Karpas-422 (cell line): Measurements from ENCODE around the gene RPL41. TPM values are rescaled to one million over a fixed set of nuclear protein-coding genes. Genes with fewer than 3 reads are reported as not detected.
"Not testable (repeated sequence)": the region's sequence is repeated elsewhere in the genome, so short reads cannot be mapped to it uniquely, and the experiment has no call there.

ENCODE experiments used
- DNase-seq: peaks from one replicate; pipeline ENCODE4 v3.0.0-alpha.2; 2015
- H2AFZ ChIP-seq: fragments of 200-600 bp; sonication (generic); 2 replicates; pipeline ENCODE4 v1.6.1; 2014; ENCODE audit warnings: antibody characterized with exemption, low read length, mixed read lengths
- H3K27ac ChIP-seq: fragments of 200-600 bp; sonication (generic); 2 replicates; pipeline ENCODE4 v1.5.1; 2014; ENCODE audit warnings: mild to moderate bottlenecking, low read length, moderate library complexity
- H3K27me3 ChIP-seq: fragments of 200-600 bp; sonication (generic); 2 replicates; pipeline ENCODE4 v1.6.1; 2014; ENCODE audit warnings: low read length, mixed read lengths
- H3K36me3 ChIP-seq: fragments of 200-600 bp; sonication (generic); 2 replicates; pipeline ENCODE4 v1.6.1; 2014; ENCODE audit warnings: low read length, mixed read lengths; ENCODE audit not compliant: insufficient read depth
- H3K4me1 ChIP-seq: fragments of 200-600 bp; sonication (generic); 2 replicates; pipeline ENCODE4 v1.6.1; 2014; ENCODE audit warnings: mild to moderate bottlenecking, low read length, mixed read lengths
- H3K4me2 ChIP-seq: fragments of 200-600 bp; sonication (generic); 2 replicates; pipeline ENCODE4 v1.6.1; 2014; ENCODE audit warnings: low read length, low read depth, mild to moderate bottlenecking; ENCODE audit not compliant: poor library complexity, severe bottlenecking
- H3K4me3 ChIP-seq: fragments of 200-600 bp; sonication (generic); 2 replicates; pipeline ENCODE4 v1.5.1; 2014; ENCODE audit warnings: mild to moderate bottlenecking, antibody characterized with exemption, low read length, mixed read lengths
- H3K79me2 ChIP-seq: fragments of 200-600 bp; sonication (generic); 2 replicates; pipeline ENCODE4 v1.6.1; 2014; ENCODE audit warnings: mild to moderate bottlenecking, low read length, mixed read lengths
- H3K9ac ChIP-seq: fragments of 200-600 bp; sonication (generic); 2 replicates; pipeline ENCODE4 v1.6.0; 2014; ENCODE audit warnings: low read length
- H3K9me2 ChIP-seq: fragments of 200-600 bp; sonication (generic), shearing (Covaris generic); replicated peaks from 2 replicates; pipeline ENCODE4 v1.6.0; 2014; ENCODE audit warnings: mild to moderate bottlenecking, low read length, moderate library complexity; ENCODE audit not compliant: insufficient read depth
- H3K9me3 ChIP-seq: fragments of 300-700, 200-600 bp; sonication (generic); 2 replicates; pipeline ENCODE4 v1.6.1; 2014; ENCODE audit warnings: low read length, mixed read lengths
- H4K20me1 ChIP-seq: fragments of 200-600 bp; sonication (generic); 2 replicates; pipeline ENCODE4 v1.6.1; 2014; ENCODE audit warnings: mild to moderate bottlenecking, antibody characterized with exemption, low read length, low read depth; ENCODE audit not compliant: insufficient read depth
- total RNA-seq: library from RNA; depleted of rRNA; stranded (reverse); fragments of >200 nt; shearing (Covaris generic); gene quantifications from 2 replicates; pipeline ENCODE4 v1.2.3, GENCODE V29; 2014; ENCODE audit warnings: low replicate concordance; rRNA removed

Gene RPL41
- total RNA-seq = 7,506 and 9,874 TPM in 2 replicates

DNA sequence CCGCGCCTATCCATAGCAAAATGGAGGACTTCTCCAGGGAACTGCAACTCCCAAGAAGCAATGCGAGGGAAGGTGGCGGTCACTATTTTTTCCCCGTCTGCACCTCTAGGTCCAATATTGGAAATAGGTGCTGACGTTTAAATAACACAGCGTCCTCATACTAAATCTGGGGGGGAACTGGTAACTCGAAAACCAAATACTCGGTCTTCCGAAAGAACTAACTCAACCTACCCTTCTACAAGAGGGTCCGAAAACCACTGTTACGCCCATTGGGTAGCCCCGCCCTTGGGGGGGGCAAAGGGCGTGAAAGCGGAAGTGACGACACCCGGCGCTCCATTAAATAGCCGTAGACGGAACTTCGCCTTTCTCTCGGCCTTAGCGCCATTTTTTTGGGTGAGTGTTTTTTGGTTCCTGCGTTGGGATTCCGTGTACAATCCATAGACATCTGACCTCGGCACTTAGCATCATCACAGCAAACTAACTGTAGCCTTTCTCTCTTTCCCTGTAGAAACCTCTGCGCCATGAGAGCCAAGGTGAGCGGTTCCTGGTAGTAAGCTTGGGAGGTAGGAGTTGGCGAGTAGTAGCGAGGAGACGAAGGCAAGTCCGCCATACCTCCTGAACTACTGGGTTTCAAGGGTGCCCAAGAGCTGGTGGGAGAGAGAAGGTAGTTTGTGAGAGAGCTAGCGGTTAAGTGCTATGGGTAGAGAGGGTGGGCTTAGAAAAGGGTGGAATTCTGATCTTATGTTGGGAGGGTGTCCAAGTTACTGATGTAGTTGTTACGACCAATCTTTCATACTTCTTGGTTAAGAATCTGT lies at the start of gene RPL41:
RPL41 (plus strand) TSS at position 367 of the 815 bp plus-strand sequence.
- peak within 1 kb of the TSS; percentile 95 for H2AFZ ChIP-seq
- H3K9me3 ChIP-seq = no peaks in the 10 kb centered on the region
- peak; percentile 98 for DNase-seq
- peaks cover 25% of the 10 kb centered on the region for H3K4me1 ChIP-seq
- peak within 1 kb of the TSS; percentile 93 for H3K27ac ChIP-seq
- peak within 1 kb of the TSS; percentile 90 for H3K4me3 ChIP-seq
- H3K79me2 ChIP-seq = peaks cover 28% of the 10 kb centered on the region
- H3K36me3 ChIP-seq = peaks cover 23% of the 10 kb centered on the region
- H3K9ac ChIP-seq = peak within 1 kb of the TSS; percentile 85
- H3K4me2 ChIP-seq = peak within 1 kb of the TSS; percentile 69
- no peaks in the 10 kb centered on the region for H3K27me3 ChIP-seq
- no peaks in the 10 kb centered on the region for H4K20me1 ChIP-seq
- no peaks in the 10 kb centered on the region for H3K9me2 ChIP-seq

DNA sequence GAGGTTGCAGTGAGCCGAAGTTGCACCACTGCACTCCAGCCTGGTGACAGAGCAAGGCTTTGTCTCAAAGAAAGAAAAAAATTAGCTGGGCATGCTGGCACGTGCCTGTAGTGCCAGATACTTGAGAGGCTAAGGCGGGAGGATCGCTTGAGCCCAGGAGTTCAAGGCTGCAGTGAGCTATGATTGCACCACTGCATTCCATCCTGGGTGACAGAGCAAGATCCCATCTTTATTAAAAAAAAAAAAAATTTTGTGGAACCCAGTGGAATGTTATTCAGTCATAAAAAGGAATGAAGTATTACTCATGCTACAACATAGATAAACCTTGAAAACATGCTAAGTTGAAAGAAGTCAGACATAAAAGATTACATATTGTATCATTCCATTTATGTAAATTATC lies 44.8 kb upstream of the RPL41 start:
- no peaks in the 10 kb centered on the region for H3K79me2 ChIP-seq
- H3K4me2 ChIP-seq = no peak overlapping the region
- no peak overlapping the region for H2AFZ ChIP-seq
- H3K4me1 ChIP-seq = no peaks in the 10 kb centered on the region
- H3K9me3 ChIP-seq = no peaks in the 10 kb centered on the region
- no peak overlapping the region for H3K9ac ChIP-seq
- H3K27ac ChIP-seq = no peak overlapping the region
- H4K20me1 ChIP-seq = no peaks in the 10 kb centered on the region
- no peaks in the 10 kb centered on the region for H3K36me3 ChIP-seq
- no peak overlapping the region for H3K4me3 ChIP-seq
- no peaks in the 10 kb centered on the region for H3K9me2 ChIP-seq
- H3K27me3 ChIP-seq = no peaks in the 10 kb centered on the region
- DNase-seq = no peak

DNA sequence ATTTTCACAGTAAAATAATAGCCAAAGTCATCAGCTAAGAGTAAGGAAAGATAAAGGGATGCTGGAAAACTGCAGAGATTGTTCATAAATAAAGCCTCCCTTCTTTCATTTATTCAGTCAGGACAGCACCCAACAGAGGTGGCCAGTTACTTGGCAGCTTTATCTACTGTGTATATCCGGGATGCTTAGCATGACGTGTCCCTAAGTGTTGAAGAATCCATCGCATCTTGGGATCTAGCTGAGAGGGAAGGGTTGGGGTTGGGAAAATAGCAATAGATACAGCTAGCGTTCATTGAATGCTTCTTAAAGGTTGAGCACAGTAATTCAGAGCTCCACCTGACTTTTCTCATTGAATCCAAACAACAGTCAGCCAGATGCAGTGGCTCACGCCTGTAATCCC lies 42.0 kb upstream of the RPL41 start:
- Histone ChIP-seq H4K20me1 (no peaks in the 10 kb centered on the region), H3K4me2 (no peak overlapping the region), H3K27ac (no peak overlapping the region), H3K9ac (no peak overlapping the region), H3K9me3 (no peaks in the 10 kb centered on the region), H3K79me2 (no peaks in the 10 kb centered on the region), H3K36me3 (no peaks in the 10 kb centered on the region), H3K9me2 (no peaks in the 10 kb centered on the region), H3K4me1 (peaks cover 4% of the 10 kb centered on the region), H2AFZ (no peak overlapping the region), H3K4me3 (no peak overlapping the region), H3K27me3 (no peaks in the 10 kb centered on the region)
- DNase-seq = no peak

DNA sequence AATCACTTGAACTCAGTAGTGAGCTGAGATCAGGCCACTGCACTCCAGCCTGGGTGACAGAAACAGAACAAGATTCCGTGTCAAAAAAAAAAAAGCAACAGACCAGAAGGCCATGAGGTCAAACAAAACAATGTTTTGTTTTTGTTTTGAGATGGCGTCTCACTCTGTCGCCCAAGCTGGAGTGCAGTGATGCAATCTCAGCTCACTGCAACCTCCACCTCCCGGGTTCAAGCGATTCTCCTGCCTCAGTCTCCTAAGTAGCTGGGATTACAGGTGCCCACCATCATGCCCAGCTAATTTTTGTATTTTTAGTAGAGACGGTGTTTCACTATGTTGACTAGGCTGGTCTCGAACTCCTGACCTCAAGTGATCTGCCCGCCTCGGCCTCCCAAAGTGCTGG lies 38.5 kb upstream of the RPL41 start:
- H3K27ac ChIP-seq, H3K36me3 ChIP-seq, H2AFZ ChIP-seq, H3K4me2 ChIP-seq, H4K20me1 ChIP-seq, H3K79me2 ChIP-seq, H3K9me3 ChIP-seq, DNase-seq, H3K9ac ChIP-seq, H3K27me3 ChIP-seq, H3K9me2 ChIP-seq, H3K4me3 ChIP-seq: not testable (repeated sequence)
- peaks cover 15% of the 10 kb centered on the region for H3K4me1 ChIP-seq

DNA sequence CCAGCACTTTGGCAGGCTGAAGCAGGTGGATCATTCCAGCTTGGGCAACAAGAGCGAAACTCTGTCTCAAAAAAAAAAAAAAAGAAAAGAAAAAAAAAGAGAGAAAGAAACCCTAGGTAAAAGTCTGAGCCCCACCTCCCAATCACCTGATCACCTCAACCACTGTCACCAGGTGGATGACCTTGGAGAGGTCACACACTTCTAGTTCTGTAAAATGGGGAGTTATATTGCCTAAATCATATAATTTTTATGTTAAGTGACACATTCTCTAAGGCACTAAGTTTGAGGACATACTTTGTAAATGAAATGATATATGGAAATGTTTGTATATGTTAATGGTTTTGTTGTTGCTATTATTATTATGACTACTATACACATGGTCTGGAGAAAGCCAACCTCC lies 38.0 kb upstream of the RPL41 start:
- Histone ChIP-seq H3K9me2 (no peaks in the 10 kb centered on the region), H3K4me2 (no peak overlapping the region), H3K79me2 (no peaks in the 10 kb centered on the region), H3K9ac (no peak overlapping the region), H3K4me3 (no peak overlapping the region), H3K4me1 (peaks cover 15% of the 10 kb centered on the region), H3K27me3 (no peaks in the 10 kb centered on the region), H3K36me3 (no peaks in the 10 kb centered on the region), H2AFZ (no peak overlapping the region), H3K9me3 (no peaks in the 10 kb centered on the region), H3K27ac (no peak overlapping the region), H4K20me1 (no peaks in the 10 kb centered on the region)
- DNase-seq = no peak

DNA sequence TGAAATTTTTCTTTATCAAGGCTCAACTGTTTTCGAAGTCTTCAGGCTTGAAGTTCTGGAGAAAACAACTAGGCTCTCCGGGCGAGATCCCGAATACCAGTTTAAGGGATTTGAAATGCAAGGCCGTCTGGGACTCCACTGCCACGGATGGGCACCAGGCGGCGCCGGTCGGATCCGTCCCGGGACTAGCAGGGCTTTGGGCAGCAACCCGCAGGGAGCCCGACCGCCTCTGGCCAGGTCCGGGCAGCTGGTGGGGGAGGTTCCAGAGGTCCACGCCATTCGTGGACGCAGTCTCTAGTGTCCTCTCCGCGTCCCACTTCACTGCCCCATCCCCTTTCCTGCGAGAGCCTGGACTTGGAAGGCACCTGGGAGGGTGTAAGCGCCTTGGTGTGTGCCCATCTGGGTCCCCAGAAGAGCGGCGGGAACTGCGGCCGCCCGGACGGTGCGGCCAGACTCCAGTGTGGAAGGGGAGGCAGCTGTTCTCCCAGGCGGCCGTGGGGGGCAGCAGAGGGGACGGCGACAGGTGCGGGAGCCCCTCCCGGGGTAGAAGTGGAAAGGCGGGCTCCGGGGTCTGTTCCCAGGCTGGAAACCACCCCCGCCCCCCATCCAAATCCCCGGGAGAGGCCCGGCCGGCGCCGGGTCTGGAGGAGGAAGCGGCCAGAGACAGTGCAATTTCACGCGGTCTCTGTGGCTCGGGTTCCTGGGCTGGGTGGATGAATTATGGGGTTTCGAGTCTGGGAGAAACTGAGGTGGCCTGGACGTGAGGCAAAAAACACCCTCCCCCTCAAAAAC lies 37.3 kb upstream of the RPL41 start:
- peak overlapping the region; percentile 68 for H3K4me3 ChIP-seq
- peak overlapping the region; percentile 97; the same call in 1 of the 2 replicates for H2AFZ ChIP-seq
- DNase-seq = peak; percentile 53

DNA sequence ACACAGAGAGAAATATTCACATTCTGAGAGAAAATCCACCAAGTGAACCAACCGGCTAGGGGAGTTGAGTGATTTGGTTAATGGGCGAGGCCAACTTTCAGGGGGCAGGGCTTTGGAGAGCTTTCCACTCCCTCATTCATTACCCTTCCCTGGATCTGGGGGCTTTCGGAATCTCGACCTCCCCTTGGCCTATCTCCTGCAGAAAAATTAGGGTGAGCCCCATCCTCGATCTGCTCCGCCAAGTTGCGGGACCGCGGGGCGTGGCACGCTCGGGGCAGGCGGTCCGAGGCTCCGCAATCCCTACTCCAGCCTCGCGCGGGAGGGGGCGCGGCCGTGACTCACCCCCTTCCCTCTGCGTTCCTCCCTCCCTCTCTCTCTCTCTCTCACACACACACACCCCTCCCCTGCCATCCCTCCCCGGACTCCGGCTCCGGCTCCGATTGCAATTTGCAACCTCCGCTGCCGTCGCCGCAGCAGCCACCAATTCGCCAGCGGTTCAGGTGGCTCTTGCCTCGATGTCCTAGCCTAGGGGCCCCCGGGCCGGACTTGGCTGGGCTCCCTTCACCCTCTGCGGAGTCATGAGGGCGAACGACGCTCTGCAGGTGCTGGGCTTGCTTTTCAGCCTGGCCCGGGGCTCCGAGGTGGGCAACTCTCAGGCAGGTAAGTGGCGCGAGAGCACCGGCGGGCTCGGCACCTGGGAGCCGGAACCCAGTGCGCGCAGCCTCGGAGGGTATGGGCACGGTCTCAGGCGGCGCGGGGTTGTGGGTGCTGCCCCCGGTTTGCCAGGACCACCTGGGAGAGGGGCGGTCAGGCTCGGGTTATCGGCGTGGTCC lies 36.5 kb upstream of the RPL41 start, which contains the start of gene ERBB3:
ERBB3 (plus strand) TSS at position 443 of the 833 bp plus-strand sequence; CDS start at position 579, 136 bp downstream.
- Histone ChIP-seq H3K9me3 (no peaks in the 10 kb centered on the region), H3K27ac (no peak within 1 kb of the TSS), H3K36me3 (no peaks in the 10 kb centered on the region), H3K9ac (peak within 1 kb of the TSS; percentile 50; the same call in 1 of the 2 replicates), H3K4me2 (peak within 1 kb of the TSS; percentile 77), H3K9me2 (no peaks in the 10 kb centered on the region), H3K79me2 (no peaks in the 10 kb centered on the region), H4K20me1 (no peaks in the 10 kb centered on the region), H3K4me3 (peak within 1 kb of the TSS; percentile 68), H3K4me1 (peaks cover 15% of the 10 kb centered on the region), H3K27me3 (no peaks in the 10 kb centered on the region), H2AFZ (peak within 1 kb of the TSS; percentile 97; the same call in 1 of the 2 replicates)
- DNase-seq = peak; percentile 60

More for the DNA sequence above, 37.3 kb upstream of the RPL41 start:
- no peaks in the 10 kb centered on the region for H3K9me2 ChIP-seq
- no peaks in the 10 kb centered on the region for H3K79me2 ChIP-seq
- peaks cover 15% of the 10 kb centered on the region for H3K4me1 ChIP-seq
- no peaks in the 10 kb centered on the region for H3K9me3 ChIP-seq
- no peaks in the 10 kb centered on the region for H3K36me3 ChIP-seq
- peak overlapping the region; percentile 77 for H3K4me2 ChIP-seq
- H3K27ac ChIP-seq = no peak overlapping the region
- peak overlapping the region; percentile 46; the same call in 1 of the 2 replicates for H3K9ac ChIP-seq
- H4K20me1 ChIP-seq = no peaks in the 10 kb centered on the region
- H3K27me3 ChIP-seq = no peaks in the 10 kb centered on the region
